ENCODE measurements around the gene FCN1. TPM values are rescaled to one million over a fixed set of nuclear protein-coding genes. Genes with fewer than 3 reads are reported as not detected.

The FCN1 gene
- total and polyA plus RNA-seq, 10 of the 15 experiments (the other 5 are each of a cell fraction or from before 2014, with no cell fraction given) = 0.08 TPM; not detected in 9

DNA sequence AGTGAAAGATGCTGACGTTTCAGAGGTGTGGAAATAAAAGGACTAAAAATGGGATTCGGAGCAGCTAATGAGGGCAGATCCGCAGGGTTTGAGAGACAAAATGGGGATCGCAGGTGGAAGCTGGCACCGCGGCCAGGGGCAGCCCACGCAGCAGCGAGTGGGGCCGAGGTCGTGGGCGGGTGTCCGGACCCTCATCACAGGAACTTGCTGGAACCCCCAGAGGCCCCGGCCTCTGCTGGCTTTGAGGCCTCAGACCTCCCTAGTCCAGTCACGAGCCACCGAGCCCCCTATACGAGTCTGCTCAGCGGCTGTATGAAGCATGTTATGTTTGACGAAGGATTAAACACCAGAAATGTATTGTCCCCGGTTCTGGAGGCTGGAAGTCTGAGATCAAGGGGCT, 45.8 kb upstream of the FCN1 start (continued):
- TF ChIP-seq, protein P1, sequence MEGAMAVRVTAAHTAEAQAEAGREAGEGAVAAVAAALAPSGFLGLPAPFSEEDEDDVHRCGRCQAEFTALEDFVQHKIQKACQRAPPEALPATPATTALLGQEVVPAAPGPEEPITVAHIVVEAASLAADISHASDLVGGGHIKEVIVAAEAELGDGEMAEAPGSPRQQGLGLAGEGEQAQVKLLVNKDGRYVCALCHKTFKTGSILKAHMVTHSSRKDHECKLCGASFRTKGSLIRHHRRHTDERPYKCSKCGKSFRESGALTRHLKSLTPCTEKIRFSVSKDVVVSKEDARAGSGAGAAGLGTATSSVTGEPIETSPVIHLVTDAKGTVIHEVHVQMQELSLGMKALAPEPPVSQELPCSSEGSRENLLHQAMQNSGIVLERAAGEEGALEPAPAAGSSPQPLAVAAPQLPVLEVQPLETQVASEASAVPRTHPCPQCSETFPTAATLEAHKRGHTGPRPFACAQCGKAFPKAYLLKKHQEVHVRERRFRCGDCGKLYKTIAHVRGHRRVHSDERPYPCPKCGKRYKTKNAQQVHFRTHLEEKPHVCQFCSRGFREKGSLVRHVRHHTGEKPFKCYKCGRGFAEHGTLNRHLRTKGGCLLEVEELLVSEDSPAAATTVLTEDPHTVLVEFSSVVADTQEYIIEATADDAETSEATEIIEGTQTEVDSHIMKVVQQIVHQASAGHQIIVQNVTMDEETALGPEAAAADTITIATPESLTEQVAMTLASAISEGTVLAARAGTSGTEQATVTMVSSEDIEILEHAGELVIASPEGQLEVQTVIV (IDR thresholded peaks at IDR 0.05; ENCODE audit: borderline replicate concordance, partially characterized antibody) = no peak
- no peak for TF ChIP-seq MXI1 (IDR thresholded peaks at IDR 0.05; ENCODE audit: low read depth, low read length)
- TF ChIP-seq, protein P2, sequence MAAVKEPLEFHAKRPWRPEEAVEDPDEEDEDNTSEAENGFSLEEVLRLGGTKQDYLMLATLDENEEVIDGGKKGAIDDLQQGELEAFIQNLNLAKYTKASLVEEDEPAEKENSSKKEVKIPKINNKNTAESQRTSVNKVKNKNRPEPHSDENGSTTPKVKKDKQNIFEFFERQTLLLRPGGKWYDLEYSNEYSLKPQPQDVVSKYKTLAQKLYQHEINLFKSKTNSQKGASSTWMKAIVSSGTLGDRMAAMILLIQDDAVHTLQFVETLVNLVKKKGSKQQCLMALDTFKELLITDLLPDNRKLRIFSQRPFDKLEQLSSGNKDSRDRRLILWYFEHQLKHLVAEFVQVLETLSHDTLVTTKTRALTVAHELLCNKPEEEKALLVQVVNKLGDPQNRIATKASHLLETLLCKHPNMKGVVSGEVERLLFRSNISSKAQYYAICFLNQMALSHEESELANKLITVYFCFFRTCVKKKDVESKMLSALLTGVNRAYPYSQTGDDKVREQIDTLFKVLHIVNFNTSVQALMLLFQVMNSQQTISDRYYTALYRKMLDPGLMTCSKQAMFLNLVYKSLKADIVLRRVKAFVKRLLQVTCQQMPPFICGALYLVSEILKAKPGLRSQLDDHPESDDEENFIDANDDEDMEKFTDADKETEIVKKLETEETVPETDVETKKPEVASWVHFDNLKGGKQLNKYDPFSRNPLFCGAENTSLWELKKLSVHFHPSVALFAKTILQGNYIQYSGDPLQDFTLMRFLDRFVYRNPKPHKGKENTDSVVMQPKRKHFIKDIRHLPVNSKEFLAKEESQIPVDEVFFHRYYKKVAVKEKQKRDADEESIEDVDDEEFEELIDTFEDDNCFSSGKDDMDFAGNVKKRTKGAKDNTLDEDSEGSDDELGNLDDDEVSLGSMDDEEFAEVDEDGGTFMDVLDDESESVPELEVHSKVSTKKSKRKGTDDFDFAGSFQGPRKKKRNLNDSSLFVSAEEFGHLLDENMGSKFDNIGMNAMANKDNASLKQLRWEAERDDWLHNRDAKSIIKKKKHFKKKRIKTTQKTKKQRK (IDR thresholded peaks at IDR 0.05; ENCODE audit: low read depth, low read length) = no peak

DNA sequence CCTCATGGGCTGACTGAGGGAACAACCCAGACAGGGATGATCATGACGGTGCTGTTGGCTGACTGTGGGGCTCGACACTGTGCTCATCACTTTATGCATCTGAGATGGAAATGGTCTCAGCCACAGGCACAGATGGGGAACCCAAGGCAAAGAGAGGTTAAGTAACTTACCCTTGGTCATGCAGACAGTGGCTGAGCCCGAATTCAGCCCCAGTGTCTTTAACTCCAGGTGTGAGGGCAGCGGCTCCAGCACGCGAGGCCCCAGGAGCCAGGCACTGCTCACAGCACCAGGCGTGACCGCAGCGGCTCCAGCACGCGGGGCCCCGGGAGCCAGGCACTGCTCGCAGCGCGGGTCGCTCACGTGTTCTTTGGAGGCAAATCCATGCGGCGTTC, 45.3 kb upstream of the FCN1 start:
- H3K9me3 ChIP-seq (replicated peaks; ENCODE audit: control insufficient read depth, insufficient read depth, low read length) = no peaks in the 10 kb centered on the region; the same call in 2 of the 3 replicates
- H3K36me3 ChIP-seq (ENCODE audit: control insufficient read depth in 2 of 2, insufficient read depth in 2 of 2, low read length in 1 of 2) = no peaks in the 10 kb centered on the region
- H2AFZ ChIP-seq (ENCODE audit: control insufficient read depth, low read depth, low read length) = no peak overlapping the region
- BruUV-seq (replicated peaks) = no TSS peak
- ATAC-seq (no peak), FAIRE-seq (no peak), DNase-seq (ENCODE audit: low read depth, low spot score) (no peak)
- ChIA-PET SMC1A (ENCODE audit: uncharacterized antibody, unreplicated experiment) (no interaction called here), POLR2A (no interaction called here), RAD21 (ENCODE audit: unreplicated experiment) (no interaction called here), CTCF (no interaction called here)
- 72% methylated on average over 17 of the region's 19 CpGs for WGBS (ENCODE audit: insufficient coverage, insufficient replicate concordance, low lambda C conversion rate, missing lambda C conversion rate)
- no peak overlapping the region for H3K9ac ChIP-seq (ENCODE audit: control insufficient read depth, insufficient read depth, low read length)
- H3K27me3 ChIP-seq (replicated peaks in 1 of 2; ENCODE audit: control insufficient read depth in 2 of 2, insufficient read depth in 2 of 2, low read length in 1 of 2) = no peaks in the 10 kb centered on the region; a peak in 1 of 4 replicates
- H3K27ac ChIP-seq (ENCODE audit: control insufficient read depth, insufficient read depth) = no peak overlapping the region
- in situ Hi-C loops (cut with MboI) = no loop called here
- H3K4me1 ChIP-seq (ENCODE audit: control insufficient read depth, insufficient read depth, low read length) = no peaks in the 10 kb centered on the region
- intact Hi-C loops (cut with micrococcal nuclease; ENCODE audit: unreplicated experiment) = no loop called here
- H3K4me3 ChIP-seq = no peak overlapping the region
- no peaks in the 10 kb centered on the region for H4K20me1 ChIP-seq (ENCODE audit: control insufficient read depth, insufficient read depth)
- no peak for TF ChIP-seq CBX3 (IDR thresholded peaks at IDR 0.05; ENCODE audit: borderline replicate concordance, low read depth)
- no peak for TF ChIP-seq BRCA1 (IDR thresholded peaks at IDR 0.05; ENCODE audit: low read depth, low read length)
- no peak for TF ChIP-seq HCFC1 (IDR thresholded peaks at IDR 0.05; ENCODE audit: low read length)
- TF ChIP-seq NRF1 (conservative IDR thresholded peaks at IDR 0.05; ENCODE audit: low read depth, low read length) = no peak
- TF ChIP-seq RB1 (IDR thresholded peaks at IDR 0.05; ENCODE audit: borderline replicate concordance) = no peak
- no peak for TF ChIP-seq TAF1 (IDR thresholded peaks at IDR 0.05; ENCODE audit: borderline replicate concordance, low read depth, low read length)
- no peak for TF ChIP-seq GATAD2B (conservative IDR thresholded peaks at IDR 0.05; ENCODE audit: low read depth)
- no peak for TF ChIP-seq EP300 (IDR thresholded peaks at IDR 0.05; ENCODE audit: borderline replicate concordance in 1 of 2, control insufficient read depth in 1 of 2, low read depth in 2 of 2, low read length in 2 of 2)
- no peak for TF ChIP-seq MTA2 (IDR thresholded peaks at IDR 0.05; ENCODE audit: low read depth)
- TF ChIP-seq CBFB (IDR thresholded peaks at IDR 0.05; ENCODE audit: low read depth) = no peak
- TF ChIP-seq SREBF1 (IDR thresholded peaks at IDR 0.05; ENCODE audit: low read length) = no peak
- no peak for TF ChIP-seq PAX8 (IDR thresholded peaks at IDR 0.05)
- TF ChIP-seq KAT2A (conservative IDR thresholded peaks at IDR 0.05; ENCODE audit: control insufficient read depth, low read depth, low read length) = no peak
- no peak for TF ChIP-seq SMC3 (IDR thresholded peaks at IDR 0.05; ENCODE audit: borderline replicate concordance, low read length)
- H3K79me2 ChIP-seq (ENCODE audit: control insufficient read depth, insufficient read depth, low read length) = no peaks in the 10 kb centered on the region
- H3K4me2 ChIP-seq (ENCODE audit: control insufficient read depth, insufficient read depth) = no peak overlapping the region

All from GM12878 (cell line).